ENCODE measurements around the gene GLUD2.

- TF ChIP-seq CTCF (IDR thresholded peaks at IDR 0.05) (no peak), POLR2A (IDR thresholded peaks at IDR 0.05) (no peak), EP300 (IDR thresholded peaks at IDR 0.05) (no peak)
Observed at GRCh38 chrX:121000589-121000988, 46.8 kb upstream of the GLUD2 start.
